Inflammatory macrophage treated with lipopolysaccharide for 1 hour (primary cell): Measurements from ENCODE around the gene DDX49.
"Not testable (repeated sequence)": the region's sequence is repeated elsewhere in the genome, so short reads cannot be mapped to it uniquely, and the experiment has no call there.

Experiments
- DNase-seq, 2 donors: peaks; one replicate each; pipeline ENCODE4 v3.0.0-alpha.2; 2020 to 2022

The DDX49 gene

DNA sequence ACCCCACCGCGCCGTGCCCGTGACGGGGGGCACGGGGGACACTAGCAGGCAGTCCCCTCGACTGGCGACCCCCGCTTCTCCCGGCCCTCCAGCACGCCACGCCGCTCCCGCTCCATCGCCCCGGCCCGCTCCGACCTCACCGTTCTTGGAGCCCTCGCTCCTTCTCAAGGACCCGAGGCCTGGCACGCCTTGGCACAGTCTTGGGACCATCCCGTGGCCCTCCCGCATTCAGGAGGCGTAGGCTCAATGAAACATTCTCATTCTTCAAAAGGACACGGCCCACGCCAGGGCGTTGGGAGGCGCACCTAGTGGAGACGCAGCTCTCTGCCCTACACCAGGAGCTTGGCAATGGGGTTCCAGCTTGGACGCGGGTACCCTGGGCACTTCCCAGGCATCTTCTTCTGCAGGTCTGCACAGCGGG is 23.1 kb upstream of the DDX49 start:
- no peak for DNase-seq

DNA sequence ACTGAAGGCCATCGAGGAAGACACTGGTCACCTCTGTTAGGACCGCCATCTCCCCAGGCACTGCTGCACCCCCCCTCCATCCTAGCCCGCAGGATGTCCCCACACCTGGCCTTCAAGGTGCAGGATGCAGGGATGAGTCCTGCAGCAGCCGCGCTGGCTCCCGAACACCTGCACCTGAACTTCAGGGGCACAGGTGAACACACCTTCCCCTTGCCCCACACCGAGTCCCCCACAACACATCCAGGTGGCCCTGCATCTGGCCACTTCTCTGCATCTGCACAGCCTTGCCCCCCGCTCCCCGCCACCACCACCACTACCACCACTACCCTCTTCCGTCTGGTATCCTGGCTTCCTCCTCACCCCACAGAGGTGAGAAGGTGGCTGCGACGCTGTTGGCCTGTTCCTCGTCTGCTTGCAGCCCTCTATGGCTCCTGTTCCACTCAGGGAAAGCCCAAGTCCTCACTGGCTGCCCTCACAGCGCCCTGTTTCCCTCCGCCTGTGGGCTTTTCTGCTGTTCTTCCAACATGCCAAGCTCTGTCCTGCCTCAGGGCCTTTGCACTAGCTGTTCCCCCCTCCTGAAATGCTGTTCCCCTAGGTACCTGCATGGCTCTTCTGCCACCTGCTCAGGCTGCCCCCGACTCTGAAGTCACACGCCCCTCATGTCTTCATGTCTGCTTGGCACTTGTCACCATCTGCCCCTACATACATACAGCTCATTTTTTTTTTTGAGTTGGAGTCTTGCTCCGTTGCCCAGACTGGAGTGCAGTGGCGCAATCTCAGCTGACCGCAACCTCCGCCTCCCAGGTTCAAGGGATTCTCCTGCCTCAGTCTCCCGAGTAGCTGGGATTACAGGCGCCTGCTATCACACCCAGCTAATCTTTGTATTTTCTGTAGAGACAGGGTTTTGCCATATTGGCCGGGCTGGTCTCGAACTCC is 22.2 kb upstream of the DDX49 start:
- no peak for DNase-seq

DNA sequence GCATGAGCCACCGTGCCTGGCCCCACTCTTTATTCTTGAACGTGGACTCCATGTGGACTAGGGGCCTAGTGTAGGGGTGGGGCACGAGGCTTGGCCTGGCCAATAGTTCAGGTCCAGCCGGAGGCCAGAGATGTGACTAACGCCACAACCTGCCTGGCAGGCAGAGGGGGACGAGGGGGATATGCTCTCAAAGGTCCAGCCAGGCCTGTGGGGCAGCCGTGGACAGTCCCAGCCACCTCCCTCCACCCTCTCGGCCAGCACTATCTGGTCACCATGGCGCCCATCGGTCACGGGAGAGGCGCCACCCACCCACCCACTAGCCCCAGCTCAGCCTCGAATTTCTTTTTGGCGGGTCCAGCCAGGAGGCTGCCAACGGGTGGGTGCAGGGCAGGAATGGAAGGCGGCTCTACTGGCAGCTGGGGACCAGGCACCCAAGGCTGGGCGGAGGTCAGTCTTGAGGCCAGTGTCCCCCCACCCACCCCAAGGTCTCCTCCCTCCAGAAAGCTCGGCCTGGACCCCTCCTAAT is 21.4 kb upstream of the DDX49 start:
- DNase-seq = no peak

DNA sequence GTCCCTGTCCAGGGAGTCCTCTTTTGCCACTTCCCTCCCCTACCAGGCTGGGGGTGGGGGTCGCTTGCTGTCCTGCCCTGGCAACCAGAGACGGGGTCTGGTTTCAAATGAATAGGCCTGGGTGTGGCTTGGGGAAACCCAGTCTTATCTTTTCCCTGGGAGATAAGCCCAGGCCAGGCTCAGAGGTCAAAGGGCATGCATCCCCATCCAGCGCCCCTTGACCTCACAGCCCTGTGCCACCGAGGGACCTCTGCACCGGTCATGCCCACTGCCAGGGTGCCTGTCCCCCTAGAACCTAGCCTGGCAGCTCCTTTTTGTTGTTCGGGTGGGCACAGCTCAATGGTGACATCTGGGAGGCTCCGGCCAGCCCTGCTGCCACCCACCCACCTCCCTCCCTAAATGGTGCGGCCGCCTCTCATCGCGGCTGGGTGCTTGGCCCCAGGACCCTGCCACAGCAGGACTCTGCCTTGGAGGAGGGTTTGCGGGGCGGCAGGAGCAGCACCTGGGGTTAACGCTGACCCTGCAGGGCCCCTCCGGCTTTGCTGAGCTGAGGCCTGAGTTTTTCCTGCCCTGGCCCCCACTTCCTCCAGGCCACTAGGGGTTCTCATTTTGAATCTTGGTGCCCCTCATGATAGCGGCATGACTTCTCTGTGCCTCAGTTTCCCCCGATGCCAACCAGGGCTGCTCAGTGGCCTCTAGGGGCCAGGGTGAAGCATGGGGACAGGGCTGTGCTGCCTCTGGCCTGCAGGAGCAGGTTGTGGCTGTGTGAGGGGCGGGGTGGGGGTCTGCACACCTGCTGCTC is 20.7 kb upstream of the DDX49 start:
- DNase-seq = no peak

DNA sequence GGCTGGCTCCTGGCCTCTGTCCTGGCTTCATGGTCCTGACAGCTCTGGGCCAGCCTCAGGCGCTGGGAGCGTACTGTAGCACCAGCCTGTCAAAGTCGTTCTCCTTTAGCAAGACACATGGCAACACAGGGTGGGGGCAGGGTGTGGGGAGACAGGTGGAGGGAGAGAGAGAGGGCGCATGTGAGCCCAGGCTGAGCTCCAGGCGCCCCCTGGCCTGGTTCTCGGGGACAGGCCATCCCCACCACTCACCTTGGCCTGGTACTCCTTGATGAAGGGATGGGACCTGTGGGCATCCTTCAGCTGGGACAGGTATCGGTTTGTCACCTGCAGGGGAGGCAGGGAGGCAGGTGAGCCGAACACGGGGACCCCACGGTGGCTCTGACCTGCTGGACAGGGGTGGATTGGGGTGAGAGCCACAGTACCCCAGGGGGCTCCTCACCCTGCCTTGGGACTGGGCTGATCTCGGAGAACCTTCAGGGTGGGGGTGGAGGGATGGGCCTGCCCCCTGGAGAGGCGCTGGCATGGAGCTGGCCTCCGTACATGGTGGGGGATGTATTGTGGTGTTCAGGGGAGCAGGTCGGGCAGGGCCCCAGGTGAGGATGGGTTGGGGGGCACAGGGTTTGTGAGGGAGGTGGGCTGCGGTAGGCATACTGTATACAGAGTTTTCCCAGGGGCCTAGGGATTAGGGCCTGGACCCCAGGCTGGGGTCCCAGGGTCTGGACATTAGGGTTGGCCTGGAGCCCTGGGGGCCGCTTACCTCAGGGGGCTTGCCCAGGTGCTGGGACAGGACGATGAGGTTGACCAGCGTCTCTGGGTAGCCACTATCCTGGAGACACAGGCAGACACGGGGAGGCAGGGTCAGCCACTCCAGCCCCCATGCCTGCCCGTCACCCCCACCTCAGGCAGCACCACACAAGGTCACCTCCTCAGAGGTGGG is 19.6 kb upstream of the DDX49 start:
- no peak for DNase-seq

DNA sequence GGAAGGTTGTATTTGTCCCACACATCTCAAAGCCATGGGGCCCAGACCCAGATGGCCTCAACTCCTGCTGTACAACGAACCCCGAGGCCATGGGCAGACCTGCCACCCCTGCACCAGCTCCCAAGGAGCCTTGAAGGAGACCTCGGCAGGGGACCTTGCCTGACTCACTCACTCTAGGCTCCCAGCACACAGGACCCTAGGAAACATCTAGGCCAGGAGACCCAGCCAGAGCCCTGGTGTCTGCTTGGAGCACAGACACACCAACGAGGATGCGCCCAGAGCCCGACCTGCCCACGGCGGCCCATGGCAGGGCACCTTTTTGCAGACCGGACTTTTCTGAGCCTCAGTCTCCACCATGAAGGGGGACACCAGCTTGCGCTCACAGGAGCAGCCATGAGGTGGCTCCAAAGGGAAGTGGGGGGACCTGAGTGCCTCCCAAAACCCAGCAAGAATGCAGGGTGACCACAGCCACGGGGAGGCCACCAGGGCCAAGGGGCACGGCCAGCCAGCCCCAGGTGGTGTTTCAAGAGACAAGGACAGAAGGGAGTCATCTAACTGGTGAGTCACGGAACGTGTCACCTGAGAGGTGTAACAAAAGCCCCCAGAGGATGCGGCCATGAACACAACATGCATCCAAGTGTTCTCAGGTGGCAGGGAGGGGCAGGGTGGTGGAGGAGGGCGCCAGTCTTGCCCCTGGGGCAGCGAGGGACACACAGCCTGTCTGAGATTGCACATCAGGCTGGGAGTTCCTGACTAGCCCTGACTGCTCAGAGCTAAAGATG is 18.6 kb upstream of the DDX49 start:
- DNase-seq = no peak

DNA sequence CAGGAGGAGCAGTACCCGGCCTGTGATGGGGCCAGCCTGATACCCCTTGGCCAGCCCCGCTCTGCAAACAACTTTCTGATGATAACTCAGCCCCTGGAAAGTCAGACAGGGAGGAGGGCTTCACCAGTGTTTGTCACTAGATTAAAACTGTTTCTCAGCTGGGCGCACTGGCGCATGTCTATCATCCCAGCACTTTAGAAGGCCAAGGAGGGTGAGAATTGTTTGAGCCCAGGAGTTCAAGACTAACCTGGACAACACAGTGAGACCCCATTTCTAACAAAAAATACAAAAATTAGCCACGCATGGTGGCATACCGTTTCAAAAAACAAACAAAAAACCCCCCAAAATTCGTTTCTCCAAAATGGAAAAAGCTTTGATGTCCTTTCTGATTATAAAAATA is 18.0 kb upstream of the DDX49 start:
- no peak for DNase-seq

DNA sequence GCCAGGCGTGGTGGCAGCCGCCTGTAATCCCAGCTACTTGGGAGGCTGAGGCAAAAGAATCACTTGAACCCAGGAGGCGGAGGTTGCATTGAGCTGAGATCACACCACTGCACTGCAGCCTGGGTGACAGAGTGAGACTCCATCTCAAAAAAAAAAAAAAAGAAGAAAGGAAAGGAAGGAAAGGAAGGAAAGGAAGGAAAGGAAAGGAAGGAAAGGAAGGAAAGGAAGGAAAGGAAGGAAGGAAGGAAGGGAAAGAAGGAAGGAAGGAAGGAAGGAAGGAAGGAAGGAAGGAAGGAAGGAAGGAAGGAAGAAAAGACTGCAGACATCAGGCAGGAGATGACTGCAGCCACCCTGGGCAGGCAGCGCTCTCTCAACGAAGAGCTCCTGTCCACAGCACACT is 17.0 kb upstream of the DDX49 start:
- not testable (repeated sequence) for DNase-seq

DNA sequence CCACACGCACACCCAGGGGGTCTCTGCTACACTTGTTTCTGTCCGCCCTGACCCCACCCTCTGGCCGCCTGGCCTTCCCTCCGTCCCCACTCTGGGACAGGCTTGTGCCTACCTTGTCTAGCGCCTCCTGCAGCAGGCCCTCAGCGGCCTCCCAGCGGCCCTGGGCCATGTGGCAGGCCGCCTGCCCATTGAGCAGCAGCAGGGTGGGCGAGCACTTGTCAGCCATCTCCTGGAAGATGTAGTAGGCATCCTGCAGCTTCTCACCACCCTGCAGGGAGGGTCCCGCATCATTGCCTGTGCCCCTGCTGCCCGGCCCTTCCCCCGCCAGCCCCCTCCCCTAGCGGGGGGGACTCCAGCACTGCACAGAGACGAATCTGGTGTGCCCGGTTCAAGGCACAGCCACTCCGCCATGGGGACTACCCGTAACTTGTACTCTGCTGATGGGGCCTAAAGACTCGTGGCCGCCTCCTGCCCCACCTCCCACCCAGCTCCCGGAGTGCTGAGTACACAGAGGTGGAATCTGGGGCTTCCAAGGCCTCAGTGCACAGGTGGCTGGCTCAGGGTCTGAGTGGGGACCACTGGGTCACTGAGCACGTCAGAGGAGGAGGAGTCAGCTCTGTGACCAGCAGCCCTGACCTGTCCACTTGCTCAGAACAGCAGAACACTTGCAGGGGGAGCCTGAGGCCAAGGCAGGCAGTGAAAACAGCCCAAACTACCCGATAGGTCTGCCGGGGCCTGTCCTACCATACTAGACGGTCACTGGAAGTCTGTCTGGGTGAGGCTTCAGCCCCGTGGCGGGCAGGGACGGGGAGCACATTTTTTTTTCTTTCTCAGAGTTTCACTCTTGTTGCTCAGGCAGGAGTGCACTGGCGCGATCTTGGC is 16.1 kb upstream of the DDX49 start:
- no peak for DNase-seq

DNA sequence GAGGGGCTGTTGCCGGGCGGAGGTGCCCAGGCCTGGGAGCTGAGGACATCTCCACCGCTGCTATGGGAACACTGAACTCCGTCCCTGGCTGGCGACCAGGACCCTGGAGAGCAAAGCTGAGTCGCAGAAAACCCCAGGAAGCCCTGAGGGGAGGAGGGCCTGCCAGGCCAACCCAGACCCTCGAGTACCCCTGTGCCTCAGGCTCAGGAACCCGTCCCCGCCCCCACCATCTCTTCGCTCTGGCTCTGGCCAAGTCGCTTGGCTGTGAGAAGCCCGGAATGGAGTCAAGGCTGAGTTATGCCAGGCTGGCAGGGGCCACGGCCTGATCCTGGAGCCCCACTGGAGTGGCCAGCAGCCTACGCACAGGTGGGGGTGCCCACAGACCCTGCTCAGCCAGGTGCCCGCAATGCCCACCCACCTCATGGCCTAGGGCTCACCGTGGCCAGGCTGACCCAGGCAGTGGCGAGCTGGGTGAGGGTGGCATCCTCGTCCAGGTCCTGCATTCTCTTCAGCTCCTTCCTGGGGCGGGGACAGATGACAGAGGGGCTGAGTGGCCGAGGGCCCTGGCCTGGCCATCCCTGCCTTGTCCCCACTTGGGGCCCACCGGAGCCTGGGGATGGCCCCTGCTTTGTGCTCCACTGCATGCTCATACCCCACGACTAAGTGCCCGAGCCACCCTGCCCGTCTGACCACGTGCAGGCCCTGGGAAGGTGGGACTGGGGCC is 15.0 kb upstream of the DDX49 start:
- DNase-seq = no peak

DNA sequence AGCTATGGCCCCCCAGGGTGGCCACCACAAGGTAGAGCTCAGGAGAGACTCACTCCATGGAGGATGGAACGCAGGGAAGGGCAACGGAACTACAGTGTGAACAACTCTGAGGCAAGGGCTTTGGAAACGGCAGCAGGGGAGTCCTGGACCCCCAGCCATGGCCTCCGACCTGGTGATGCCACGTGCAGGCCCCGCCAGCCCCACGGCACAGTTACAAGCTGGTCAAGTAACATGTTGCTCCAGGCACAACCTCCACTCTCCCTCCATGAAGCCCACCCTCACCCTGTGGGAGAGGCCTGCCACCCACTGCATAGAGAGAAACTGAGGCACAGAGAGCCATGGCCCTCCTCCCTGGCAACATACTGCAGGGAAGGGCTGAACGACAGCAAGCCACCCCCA is 14.5 kb upstream of the DDX49 start:
- no peak for DNase-seq

DNA sequence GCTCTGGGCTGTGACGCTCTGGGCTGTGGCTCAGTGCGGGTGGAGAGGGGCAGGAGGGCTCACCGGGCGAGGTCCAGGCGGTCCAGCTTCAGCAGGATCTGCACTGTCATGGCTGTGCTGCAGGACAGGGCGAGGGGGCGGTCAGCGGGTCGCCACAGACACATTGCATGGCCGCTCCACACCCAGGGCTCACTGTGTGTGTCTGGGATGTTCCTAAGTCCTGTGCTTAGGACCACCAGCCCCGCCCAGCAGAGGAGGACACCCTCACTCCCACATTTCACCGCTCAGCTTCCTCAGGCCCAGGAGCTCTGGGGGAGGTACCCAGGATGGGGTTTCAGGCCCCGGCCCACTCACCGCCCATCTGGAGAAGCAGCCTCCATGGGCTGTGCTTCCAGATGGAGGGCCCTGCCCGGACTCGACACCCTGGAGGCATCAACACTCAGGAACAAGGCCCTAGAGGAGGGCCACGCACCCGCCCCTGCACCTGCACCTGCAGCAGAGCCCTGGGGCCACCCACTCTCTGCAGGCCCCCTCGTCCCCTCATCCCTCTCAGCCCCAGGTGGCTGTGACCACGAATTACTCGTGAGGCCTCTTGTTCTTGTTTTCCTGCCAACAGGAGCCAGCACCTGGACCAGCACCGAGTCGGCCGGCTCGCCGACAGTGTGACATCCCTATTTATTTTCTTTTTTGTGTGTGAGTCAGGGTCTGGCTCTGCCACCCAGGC is 13.8 kb upstream of the DDX49 start:
- no peak for DNase-seq

DNA sequence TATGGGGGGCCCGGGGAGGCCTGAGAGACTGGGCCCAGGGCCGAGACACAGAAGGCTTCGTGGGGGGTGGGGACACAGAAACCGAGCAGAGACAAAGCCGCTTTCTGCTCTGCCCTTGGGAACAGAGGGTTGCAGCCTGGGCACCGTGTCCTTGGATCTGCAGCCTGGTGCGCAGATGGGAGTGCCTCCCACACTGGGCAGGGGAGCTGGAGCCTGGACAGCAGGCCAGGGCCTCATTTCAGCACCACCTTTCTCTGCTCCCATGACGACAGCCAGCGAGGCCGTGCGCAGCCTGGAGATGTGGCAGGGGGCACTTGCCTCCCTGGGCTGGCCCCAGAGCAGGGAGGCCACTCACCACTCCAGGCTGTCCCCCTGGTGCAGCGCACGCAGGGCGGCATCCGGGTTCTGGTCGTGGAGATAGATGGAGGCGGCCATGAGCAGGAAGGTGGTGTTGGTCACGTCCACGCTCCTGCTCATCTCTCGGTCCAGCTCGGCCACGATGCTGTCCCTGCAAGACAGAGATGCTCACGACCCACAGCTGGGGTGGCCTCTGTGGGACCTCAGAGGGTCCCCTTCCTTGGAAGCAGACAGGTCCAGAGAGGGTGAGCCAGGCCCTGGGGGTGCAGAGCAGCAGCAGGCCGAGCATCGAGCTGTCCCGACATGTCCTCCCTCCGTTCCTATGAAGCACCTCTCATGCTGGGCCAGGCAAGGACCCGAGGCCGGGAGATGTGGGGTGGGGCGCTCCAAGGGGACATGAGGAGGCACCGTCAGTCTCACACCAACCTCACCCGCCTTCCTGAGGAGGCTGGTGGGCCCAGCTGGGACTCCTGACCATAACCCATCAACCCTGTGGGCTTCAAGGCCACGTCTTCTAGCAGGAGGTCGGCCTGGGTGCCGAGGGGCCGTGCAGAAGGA is 12.7 kb upstream of the DDX49 start:
- DNase-seq = no peak

DNA sequence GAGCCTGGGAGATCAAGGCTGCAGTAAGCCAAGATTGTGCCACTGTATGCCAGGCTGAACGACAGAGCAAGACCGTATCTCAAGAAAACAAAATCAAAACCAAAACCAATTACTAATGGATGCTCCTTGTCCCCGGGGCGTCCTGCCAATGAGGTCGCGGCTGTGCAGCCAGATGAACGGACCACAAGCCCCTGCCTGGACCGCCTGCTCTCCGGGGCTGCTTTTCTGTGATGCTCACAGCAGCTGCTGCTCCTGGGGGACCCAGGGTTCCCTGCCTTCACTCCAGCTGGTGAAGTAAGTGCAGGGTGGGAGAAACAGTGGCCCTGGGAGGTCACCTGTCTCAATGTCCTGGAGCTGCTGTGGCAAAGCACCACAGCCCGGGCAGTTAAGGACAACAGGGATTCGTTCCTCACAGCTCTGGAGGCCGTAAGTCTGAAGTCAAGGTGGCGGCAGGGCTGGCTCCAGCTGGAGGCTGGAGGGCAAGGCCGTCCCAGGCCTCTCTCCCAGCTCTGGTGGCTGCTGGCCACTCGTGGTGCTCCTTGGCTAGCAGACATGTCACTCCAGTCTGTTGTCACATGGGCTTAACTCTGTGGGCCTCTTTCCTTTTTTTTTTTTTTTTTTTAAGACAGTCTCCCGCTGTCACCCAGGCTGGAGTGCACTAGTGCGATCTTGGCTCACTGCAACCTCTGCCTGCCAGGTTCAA is 10.4 kb upstream of the DDX49 start:
- DNase-seq = no peak

DNA sequence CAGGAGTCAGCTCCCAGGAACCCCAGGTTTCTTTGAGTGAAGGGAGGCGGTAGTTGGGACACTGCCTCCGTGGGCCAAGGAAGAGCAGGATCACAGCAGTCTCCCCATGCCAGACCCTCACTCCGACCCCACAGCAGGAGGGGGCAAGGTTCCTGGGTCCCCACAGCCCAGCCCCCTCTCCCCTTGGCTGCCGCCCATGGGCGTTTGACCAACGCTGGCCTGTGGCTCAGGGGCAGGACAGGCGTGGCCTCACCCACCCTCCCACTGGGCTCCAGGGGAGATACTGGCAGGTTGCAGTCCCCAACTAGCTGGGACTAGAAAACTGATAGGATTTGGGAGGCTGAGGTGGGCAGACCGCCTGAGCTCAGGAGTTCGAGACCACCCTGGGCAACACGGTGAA is 9.5 kb upstream of the DDX49 start:
- no peak for DNase-seq

DNA sequence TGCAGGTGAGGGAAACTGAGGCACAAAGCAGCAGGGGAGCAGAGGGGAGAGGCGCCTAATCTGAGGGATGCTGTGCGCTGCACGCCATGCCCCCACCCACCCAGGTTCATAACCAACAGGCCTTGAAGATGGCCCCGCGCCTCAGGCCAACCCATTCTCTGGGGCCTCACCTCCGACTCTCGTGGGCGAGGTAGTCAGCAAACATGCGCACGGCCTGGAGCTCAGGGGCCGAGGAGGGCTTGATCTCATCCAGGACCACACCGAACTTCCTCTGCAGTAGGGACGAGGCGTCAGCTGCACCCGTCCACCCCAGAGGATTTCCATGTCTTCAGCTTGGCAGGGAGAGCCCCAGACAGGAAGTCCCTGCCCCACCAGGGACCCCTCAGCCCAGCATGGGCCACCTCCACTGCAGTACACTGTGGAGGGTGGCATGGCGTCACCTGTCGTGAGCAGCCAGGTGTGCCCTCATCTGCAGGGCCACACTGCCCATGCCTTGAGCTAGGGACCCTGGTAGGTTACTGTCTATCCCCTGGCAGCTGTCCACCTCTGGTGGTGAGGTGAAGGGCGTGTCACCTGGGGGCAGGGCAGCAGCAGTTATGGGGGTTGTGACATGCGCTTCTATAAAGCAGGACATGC is 8.6 kb upstream of the DDX49 start:
- DNase-seq = no peak

DNA sequence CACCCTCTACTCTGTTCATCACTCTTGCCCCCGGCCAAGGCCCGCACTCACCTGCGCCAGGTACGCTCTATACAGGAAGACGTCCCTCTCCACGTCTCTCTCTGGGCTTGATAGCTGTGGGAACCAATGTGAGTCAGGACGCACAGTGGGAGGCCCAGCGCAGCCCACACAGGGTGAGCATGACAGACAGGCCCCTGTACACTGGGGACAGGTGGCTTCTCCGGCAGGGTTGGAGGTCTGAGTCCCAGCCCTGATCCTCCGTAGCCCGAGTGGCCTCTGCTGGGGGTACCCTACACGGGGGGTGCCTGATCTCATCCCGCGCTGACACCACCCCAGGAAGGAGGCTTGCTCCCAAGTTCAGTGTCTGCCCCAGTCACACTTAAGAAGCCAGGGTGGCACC is 6.6 kb upstream of the DDX49 start:
- no peak for DNase-seq
